ENCODE data around the gene ATP13A1. TPM values are rescaled to one million over a fixed set of nuclear protein-coding genes. Genes with fewer than 3 reads are reported as not detected.
A peak's percentile ranks its signal among the peaks of the same experiment; 100 is the strongest.

ATP13A1 gene
- total RNA-seq, 1 experiment from 2014 or later: 73.7 TPM

GRCh38 chr19:19644054-19644388 lies 19.5 kb downstream of the ATP13A1 start:
- Histone ChIP-seq H3K27me3 (ENCODE audit: insufficient read depth, low read length) (no peaks in the 10 kb centered on the region), H3K36me3 (ENCODE audit: control insufficient read depth in 1 of 2, insufficient read depth in 2 of 2, low read length in 2 of 2) (peaks cover 11 to 22% of the 10 kb centered on the region in 2 experiments; a peak in 3 of 4 replicates), H4K20me1 (ENCODE audit: insufficient read depth) (no peaks in the 10 kb centered on the region), H2AFZ (ENCODE audit: low read depth, low read length, poor library complexity, severe bottlenecking) (no peak overlapping the region), H3K9me2 (ENCODE audit: insufficient read depth) (no peaks in the 10 kb centered on the region), H3K79me2 (ENCODE audit: insufficient read depth, low read length) (no peaks in the 10 kb centered on the region), H3K4me3 (replicated peaks in 1 of 2; ENCODE audit: low read depth in 1 of 2, low read length in 2 of 2) (peak overlapping the region in 1 of 2 experiments; percentile 94; a peak in 3 of 4 replicates), H3K27ac (ENCODE audit: low read depth, low read length) (peak overlapping the region; percentile 75), H3K9me3 (ENCODE audit: control insufficient read depth in 1 of 2, insufficient read depth in 1 of 2, low read depth in 1 of 2, low read length in 2 of 2) (no peaks in the 10 kb centered on the region), H3K4me1 (ENCODE audit: control insufficient read depth in 1 of 2, insufficient read depth in 2 of 2, low read length in 2 of 2) (peaks cover 0 to 14% of the 10 kb centered on the region in 2 experiments; a peak in 2 of 4 replicates), H3K9ac (ENCODE audit: low read length) (peak overlapping the region; percentile 83), H3K4me2 (ENCODE audit: low read length) (peak overlapping the region; percentile 99)
- POLR2A ChIA-PET: no interaction called here
- intact Hi-C loops (cut with micrococcal nuclease): loop anchor here (1.0 kb wide), 1 partner anchor 112 kb away; no protein-coding TSS in a partner anchor
- BruUV-seq (replicated peaks): no TSS peak
- CTCF ChIA-PET: interaction anchor here (0.7 to 1.7 kb wide), 3 partner anchors 90 to 128 kb away, joined by 3 to 21 read pairs (median 4); partner anchors contain the start of gene NDUFA13
- DNase-seq (ENCODE audit: low read depth, low spot score) (no peak), ATAC-seq (no peak)
- RAD21 ChIA-PET (ENCODE audit: low non-redundant PET in 1 of 2, low total read pairs in 2 of 2, uncharacterized antibody in 2 of 2, unreplicated experiment in 2 of 2): interaction anchor here in 1 of 2 experiments (0.9 kb wide), 1 partner anchor 66 kb away, joined by 3 read pairs; no protein-coding TSS in a partner anchor
- no peak for TF ChIP-seq EZH2phosphoT487 (IDR thresholded peaks at IDR 0.05; ENCODE audit: borderline replicate concordance)

GRCh38 chr19:19643158-19644053 lies 20.1 kb downstream of the ATP13A1 start, which contains the start of gene GMIP:
TSS of gene GMIP (minus strand) at chr19:19643657. CDS start at chr19:19643529, 128 bp downstream.
- Histone ChIP-seq H3K9ac (ENCODE audit: low read length) (peak within 1 kb of the TSS; percentile 83), H3K4me3 (replicated peaks in 1 of 2; ENCODE audit: low read depth in 1 of 2, low read length in 2 of 2) (peak within 1 kb of the TSS; percentile 85 to 94), H4K20me1 (ENCODE audit: insufficient read depth) (no peaks in the 10 kb centered on the region), H3K4me1 (ENCODE audit: control insufficient read depth in 1 of 2, insufficient read depth in 2 of 2, low read length in 2 of 2) (peaks cover 0 to 14% of the 10 kb centered on the region in 2 experiments; a peak in 2 of 4 replicates), H3K79me2 (ENCODE audit: insufficient read depth, low read length) (no peaks in the 10 kb centered on the region), H2AFZ (ENCODE audit: low read depth, low read length, poor library complexity, severe bottlenecking) (no peak within 1 kb of the TSS), H3K36me3 (ENCODE audit: control insufficient read depth in 1 of 2, insufficient read depth in 2 of 2, low read length in 2 of 2) (peaks cover 11 to 22% of the 10 kb centered on the region in 2 experiments; a peak in 3 of 4 replicates), H3K4me2 (ENCODE audit: low read length) (peak within 1 kb of the TSS; percentile 99), H3K9me2 (ENCODE audit: insufficient read depth) (no peaks in the 10 kb centered on the region), H3K9me3 (ENCODE audit: control insufficient read depth in 1 of 2, insufficient read depth in 1 of 2, low read depth in 1 of 2, low read length in 2 of 2) (no peaks in the 10 kb centered on the region), H3K27ac (ENCODE audit: low read depth, low read length) (peak within 1 kb of the TSS; percentile 75), H3K27me3 (ENCODE audit: insufficient read depth, low read length) (no peaks in the 10 kb centered on the region)
- BruUV-seq (replicated peaks): no TSS peak
- ATAC-seq (peak; percentile 90), DNase-seq (ENCODE audit: low read depth, low spot score) (peak; percentile 36)
- TF ChIP-seq ATF3 (IDR thresholded peaks at IDR 0.05): no peak
- TF ChIP-seq POLR2A (IDR thresholded peaks at IDR 0.05; ENCODE audit: borderline replicate concordance, extremely low read depth, insufficient read depth, insufficient read length): peak; percentile 42
- TF ChIP-seq EGR1 (IDR thresholded peaks at IDR 0.05; ENCODE audit: low read depth): peak; percentile 64; the same call in 1 of the 2 replicates
- peak; percentile 76 for TF ChIP-seq POLR2AphosphoS5 (IDR thresholded peaks at IDR 0.05; ENCODE audit: low read depth, low read length)
- peak; percentile 80 to 93 (median 84) for TF ChIP-seq CTCF (IDR thresholded peaks at IDR 0.05 in 2 of 3, conservative IDR thresholded peaks at IDR 0.05 in 1 of 3; ENCODE audit: borderline replicate concordance in 1 of 3, insufficient read depth in 1 of 3, low read depth in 2 of 3, low read length in 2 of 3)
- TF ChIP-seq RAD21 (IDR thresholded peaks at IDR 0.05; ENCODE audit: low read depth): peak; percentile 88
- ChIA-PET RAD21 (ENCODE audit: low non-redundant PET in 1 of 2, low total read pairs in 2 of 2, uncharacterized antibody in 2 of 2, unreplicated experiment in 2 of 2) (interaction anchor here in 1 of 2 experiments (0.9 kb wide), 1 partner anchor 65 kb away, joined by 3 read pairs; no protein-coding TSS in a partner anchor), CTCF (interaction anchor here (0.7 to 1.7 kb wide), 3 partner anchors 89 to 127 kb away, joined by 3 to 21 read pairs (median 4); partner anchors contain the start of gene NDUFA13), POLR2A (no interaction called here)
- intact Hi-C loops (cut with micrococcal nuclease): loop anchor here (1.0 kb wide), 1 partner anchor 111 kb away; no protein-coding TSS in a partner anchor

Measured in HCT116 (cell line).